Neural cell (in vitro differentiated cells): ENCODE data around the gene UNC5A. TPM values are rescaled to one million over a fixed set of nuclear protein-coding genes. Genes with fewer than 3 reads are reported as not detected.

Experiments used
- H2AFZ ChIP-seq: fragments of 200-600, 300-800 bp; sonication (generic), shearing (Covaris generic); 2 replicates; pipeline ENCODE4 v1.6.0; 2014; ENCODE audit warnings: low read depth, mild to moderate bottlenecking, antibody characterized with exemption, low read length, moderate library complexity
- H3F3A ChIP-seq: fragments of 200-600 bp; shearing (Covaris generic); 2 replicates; pipeline ENCODE4 v1.6.1; 2016; ENCODE audit warnings: mild to moderate bottlenecking, moderate library complexity, mixed read lengths, antibody characterized with exemption, low read length; ENCODE audit not compliant: insufficient read depth, poor library complexity, severe bottlenecking
- H3K27ac ChIP-seq: fragments of 200-600, 300-800 bp; sonication (generic), shearing (Covaris generic); 2 replicates; pipeline ENCODE4 v1.5.1; 2014; ENCODE audit warnings: mild to moderate bottlenecking, low read length, moderate library complexity
- H3K27me3 ChIP-seq: fragments of 300-800, 200-600 bp; sonication (generic), shearing (Covaris generic); 2 replicates; pipeline ENCODE4 v1.6.0; 2014; ENCODE audit warnings: mild to moderate bottlenecking, low read depth, low read length, moderate library complexity; ENCODE audit not compliant: insufficient read depth
- H3K36me3 ChIP-seq: fragments of 300-800, 200-600 bp; sonication (generic), shearing (Covaris generic); 2 replicates; pipeline ENCODE4 v1.5.1; 2014; ENCODE audit warnings: mild to moderate bottlenecking, antibody characterized with exemption, low read length, moderate library complexity; ENCODE audit not compliant: insufficient read depth
- H3K4me2 ChIP-seq: fragments of 300-800, 200-600 bp; sonication (generic), shearing (Covaris generic); 2 replicates; pipeline ENCODE4 v1.6.0; 2014; ENCODE audit warnings: mild to moderate bottlenecking, low read length
- H3K4me3 ChIP-seq: fragments of 300-800, 200-600 bp; sonication (generic), shearing (Covaris generic); 2 replicates; pipeline ENCODE4 v1.5.1; 2014; ENCODE audit warnings: mild to moderate bottlenecking, low read length, moderate library complexity
- H3K79me2 ChIP-seq: fragments of 200-600 bp; shearing (Covaris generic); replicated peaks from 2 replicates; pipeline ENCODE4 v1.6.0; 2014; ENCODE audit warnings: mild to moderate bottlenecking, low read length, moderate library complexity; ENCODE audit not compliant: insufficient read depth
- H3K9ac ChIP-seq: fragments of 300-800, 200-600 bp; sonication (generic), shearing (Covaris generic); 2 replicates; pipeline ENCODE4 v1.6.1; 2016; ENCODE audit warnings: mild to moderate bottlenecking, low read length, mixed read lengths
- H3K9me2 ChIP-seq: fragments of 200-600 bp; shearing (Covaris generic); 2 replicates; pipeline ENCODE4 v1.6.1; 2016; ENCODE audit warnings: mild to moderate bottlenecking, low read length, mixed read lengths; ENCODE audit not compliant: insufficient read depth
- H3K9me3 ChIP-seq: fragments of 200-600, 300-800 bp; sonication (generic), shearing (Covaris generic); 2 replicates; pipeline ENCODE4 v1.6.1; 2016; ENCODE audit warnings: mild to moderate bottlenecking, mixed run types, low read length, moderate library complexity, mixed read lengths
- H4K20me1 ChIP-seq: fragments of 200-600 bp; shearing (Covaris generic); 2 replicates; pipeline ENCODE4 v1.6.1; 2016; ENCODE audit warnings: mild to moderate bottlenecking, mixed run types; ENCODE audit not compliant: insufficient read depth
- CTCF ChIP-seq: fragments of 450-650 bp; IDR thresholded peaks from 2 replicates; pipeline ENCODE4 v1.5.1; 2014; ENCODE audit warnings: antibody characterized with exemption, mild to moderate bottlenecking, moderate library complexity; ENCODE audit not compliant: poor library complexity, severe bottlenecking
- EP300 ChIP-seq: fragments of 450-650 bp; conservative IDR thresholded peaks from 2 replicates; pipeline ENCODE4 v1.6.1; 2014; ENCODE audit warnings: antibody characterized with exemption, mild to moderate bottlenecking, moderate library complexity; ENCODE audit not compliant: poor library complexity, severe bottlenecking
- EZH2 ChIP-seq: fragments of 200-600, 300-800 bp; shearing (Covaris generic), sonication (generic); IDR thresholded peaks from 2 replicates; pipeline ENCODE4 v1.6.1; 2014; ENCODE audit warnings: antibody characterized with exemption, low read length, borderline replicate concordance, mild to moderate bottlenecking; ENCODE audit not compliant: insufficient read depth, poor library complexity, severe bottlenecking
- MXI1 ChIP-seq: fragments of 450-650 bp; conservative IDR thresholded peaks from 2 replicates; pipeline ENCODE4 v1.6.1; 2014; ENCODE audit warnings: antibody characterized with exemption, mild to moderate bottlenecking; ENCODE audit not compliant: poor library complexity, severe bottlenecking
- POLR2AphosphoS5 ChIP-seq: IDR thresholded peaks from 2 replicates; pipeline ENCODE4 v1.6.1; 2012
- RAD21 ChIP-seq: fragments of 450-650 bp; conservative IDR thresholded peaks from 2 replicates; pipeline ENCODE4 v1.6.1; 2014; ENCODE audit warnings: antibody characterized with exemption, mild to moderate bottlenecking, moderate library complexity
- REST ChIP-seq: IDR thresholded peaks from 2 replicates; pipeline ENCODE4 v1.6.1; 2012; ENCODE audit warnings: borderline replicate concordance
- SMC3 ChIP-seq: fragments of 450-650 bp; conservative IDR thresholded peaks from 2 replicates; pipeline ENCODE4 v1.6.1; 2014; ENCODE audit warnings: antibody characterized with exemption, mild to moderate bottlenecking, moderate library complexity; ENCODE audit not compliant: poor library complexity
- TAF1 ChIP-seq: IDR thresholded peaks from 2 replicates; pipeline ENCODE4 v1.6.1; 2012; ENCODE audit warnings: low read depth
- polyA plus RNA-seq: library from polyadenylated mRNA; depleted of rRNA; stranded (reverse); fragments of >200 nt; gene quantifications from 2 replicates; pipeline ENCODE4 v1.2.3, GENCODE V29; 2014

UNC5A gene
- polyA plus RNA-seq, 1 donor from 2014 or later: 2.7 TPM

GRCh38 chr5:176921714-176922113 lies 111.4 kb downstream of the UNC5A start:
- no peaks in the 10 kb centered on the region for H3F3A ChIP-seq
- H3K4me2 ChIP-seq: no peak overlapping the region
- no peaks in the 10 kb centered on the region for H3K27me3 ChIP-seq
- H2AFZ ChIP-seq: no peak overlapping the region
- H3K27ac ChIP-seq: no peak overlapping the region
- H3K4me3 ChIP-seq: no peak overlapping the region
- TF ChIP-seq POLR2AphosphoS5: no peak
- no peak for TF ChIP-seq TAF1
- no peak for TF ChIP-seq CTCF
- no peak for TF ChIP-seq SMC3
- no peak for TF ChIP-seq EZH2
- TF ChIP-seq REST: no peak
- no peak for TF ChIP-seq EP300
- no peak for TF ChIP-seq RAD21
- TF ChIP-seq MXI1: no peak
- H3K9me2 ChIP-seq: no peaks in the 10 kb centered on the region
- no peak overlapping the region for H3K9ac ChIP-seq
- H4K20me1 ChIP-seq: no peaks in the 10 kb centered on the region
- H3K36me3 ChIP-seq: no peaks in the 10 kb centered on the region
- no peaks in the 10 kb centered on the region for H3K79me2 ChIP-seq
- no peaks in the 10 kb centered on the region for H3K9me3 ChIP-seq

- Histone ChIP-seq H2AFZ (no peak overlapping the region), H3K27ac (no peak overlapping the region), H3K4me2 (no peak overlapping the region), H3K9me3 (no peaks in the 10 kb centered on the region), H3K9me2 (no peaks in the 10 kb centered on the region), H3K79me2 (no peaks in the 10 kb centered on the region), H3K9ac (no peak overlapping the region), H3K4me3 (no peak overlapping the region), H3F3A (no peaks in the 10 kb centered on the region), H3K27me3 (no peaks in the 10 kb centered on the region), H3K36me3 (no peaks in the 10 kb centered on the region), H4K20me1 (no peaks in the 10 kb centered on the region)
- TF ChIP-seq TAF1 (no peak), MXI1 (no peak), EZH2 (no peak), REST (no peak), EP300 (no peak), RAD21 (no peak), POLR2AphosphoS5 (no peak), CTCF (no peak), SMC3 (no peak)
Observed at GRCh38 chr5:176922817-176923216, 112.5 kb downstream of the UNC5A start.
